HG02642 (cell line): ENCODE measurements around the gene TFAP2A.

Experiments
- ATAC-seq: cut with Tn5 transposase; IDR thresholded peaks from one replicate; pipeline ENCODE4 v1.9.1; 2021; ENCODE audit warnings: mild to moderate bottlenecking; ENCODE audit not compliant: unreplicated experiment, poor library complexity

TFAP2A gene

GRCh38 chr6:10347561-10348327, 67.1 kb downstream of the TFAP2A start:
- no peak for ATAC-seq
